ENCODE results near the gene TRMU. TPM values are rescaled to one million over a fixed set of nuclear protein-coding genes. Genes with fewer than 3 reads are reported as not detected.

Gene TRMU
- total and polyA plus RNA-seq, 2 of the 4 experiments (the other 2 are of a cell fraction) = 19.0 to 36.4 TPM

- Histone ChIP-seq H3K4me1 (ENCODE audit: control insufficient read depth, insufficient read depth, low read length) (no peaks in the 10 kb centered on the region), H3K9me3 (ENCODE audit: control insufficient read depth, insufficient read depth, low read length) (no peaks in the 10 kb centered on the region), H4K8ac (ENCODE audit: low read depth in 2 of 2, low read length in 2 of 2) (no peak overlapping the region), H3K4me2 (ENCODE audit: low read depth, low read length) (no peak overlapping the region), H4K20me1 (ENCODE audit: insufficient read depth, low read length) (no peaks in the 10 kb centered on the region), H2BK15ac (ENCODE audit: low read depth, low read length) (no peak overlapping the region), H3K36me3 (ENCODE audit: control insufficient read depth, insufficient read depth, low read length) (no peaks in the 10 kb centered on the region), H3K79me1 (ENCODE audit: low read depth in 1 of 2, low read length in 2 of 2) (no peaks in the 10 kb centered on the region), H2AFZ (replicated peaks; ENCODE audit: low read length, poor library complexity) (no peak overlapping the region), H3K56ac (ENCODE audit: extremely low read depth, insufficient read depth, low read length) (no peak overlapping the region), H3K18ac (ENCODE audit: low read depth, low read length) (no peak overlapping the region), H3K9ac (ENCODE audit: low read depth, low read length) (no peak overlapping the region), H2BK20ac (ENCODE audit: low read depth, low read length) (no peak overlapping the region), H3K4ac (ENCODE audit: low read depth, low read length) (no peak overlapping the region), H3K23ac (ENCODE audit: low read depth, low read length) (no peak overlapping the region), H3K27ac (ENCODE audit: insufficient read depth, low read length) (no peak overlapping the region), H3K14ac (replicated peaks; ENCODE audit: low read depth, low read length) (no peak overlapping the region), H4K91ac (ENCODE audit: insufficient read depth, low read depth, low read length) (no peak overlapping the region), H4K5ac (ENCODE audit: low read depth, low read length) (no peak overlapping the region), H2AK5ac (ENCODE audit: low read depth, low read length) (no peak overlapping the region), H3K27me3 (ENCODE audit: control insufficient read depth, insufficient read depth, low read length) (peaks cover 8% of the 10 kb centered on the region), H3K4me3 (ENCODE audit: insufficient read depth, low read depth, low read length) (no peak overlapping the region), H2BK120ac (ENCODE audit: low read depth, low read length) (no peak overlapping the region), H2BK5ac (ENCODE audit: low read depth, low read length, poor library complexity, severe bottlenecking) (no peak overlapping the region), H3K9me1 (ENCODE audit: insufficient read depth, low read length) (no peaks in the 10 kb centered on the region), H2AK9ac (replicated peaks; ENCODE audit: low read depth, low read length, poor library complexity) (no peak overlapping the region)
- WGBS, 2 experiments (ENCODE audit: extremely low coverage in 2 of 2, insufficient read length in 1 of 2) = no CpG with 5 or more reads among the region's 15 CpGs
- TF ChIP-seq RAD21 (IDR thresholded peaks at IDR 0.05; ENCODE audit: low read length) = no peak
- no peak for TF ChIP-seq CEBPB (IDR thresholded peaks at IDR 0.05; ENCODE audit: low read depth, low read length)
- TF ChIP-seq FOS (IDR thresholded peaks at IDR 0.05; ENCODE audit: low read depth, low read length) = no peak
- TF ChIP-seq BHLHE40 (IDR thresholded peaks at IDR 0.05; ENCODE audit: low read depth, low read length) = no peak
- no peak for TF ChIP-seq POLR2A (IDR thresholded peaks at IDR 0.05; ENCODE audit: low read depth, low read length)
- TF ChIP-seq, protein P1, sequence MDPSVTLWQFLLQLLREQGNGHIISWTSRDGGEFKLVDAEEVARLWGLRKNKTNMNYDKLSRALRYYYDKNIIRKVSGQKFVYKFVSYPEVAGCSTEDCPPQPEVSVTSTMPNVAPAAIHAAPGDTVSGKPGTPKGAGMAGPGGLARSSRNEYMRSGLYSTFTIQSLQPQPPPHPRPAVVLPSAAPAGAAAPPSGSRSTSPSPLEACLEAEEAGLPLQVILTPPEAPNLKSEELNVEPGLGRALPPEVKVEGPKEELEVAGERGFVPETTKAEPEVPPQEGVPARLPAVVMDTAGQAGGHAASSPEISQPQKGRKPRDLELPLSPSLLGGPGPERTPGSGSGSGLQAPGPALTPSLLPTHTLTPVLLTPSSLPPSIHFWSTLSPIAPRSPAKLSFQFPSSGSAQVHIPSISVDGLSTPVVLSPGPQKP (IDR thresholded peaks at IDR 0.05; ENCODE audit: borderline replicate concordance, low read depth, low read length) = no peak
- TF ChIP-seq USF2 (IDR thresholded peaks at IDR 0.05; ENCODE audit: low read depth, low read length) = no peak
- no peak for TF ChIP-seq SMC3 (IDR thresholded peaks at IDR 0.05; ENCODE audit: low read depth, low read length)
- TF ChIP-seq RCOR1 (IDR thresholded peaks at IDR 0.05; ENCODE audit: insufficient replicate concordance, low read length) = no peak
- no peak for TF ChIP-seq RFX5 (IDR thresholded peaks at IDR 0.05; ENCODE audit: low read depth, low read length)
- no peak for TF ChIP-seq CHD1 (IDR thresholded peaks at IDR 0.05; ENCODE audit: low read depth, low read length)
- TF ChIP-seq CTCF (conservative IDR thresholded peaks at IDR 0.05; ENCODE audit: low read depth, low read length) = no peak
- TF ChIP-seq MAFK (IDR thresholded peaks at IDR 0.05; ENCODE audit: low read depth, low read length) = no peak
- no peak for TF ChIP-seq NFE2L2 (IDR thresholded peaks at IDR 0.05; ENCODE audit: low read depth, low read length)
- TF ChIP-seq MXI1 (IDR thresholded peaks at IDR 0.05; ENCODE audit: borderline replicate concordance, low read depth, low read length) = no peak
- no peak for TF ChIP-seq MAZ (IDR thresholded peaks at IDR 0.05; ENCODE audit: borderline replicate concordance, low read depth, low read length)
- dilution Hi-C loops (cut with HindIII; ENCODE audit: low sequenced_read_pairs, unreplicated experiment) (no loop called here), intact Hi-C loops (cut with micrococcal nuclease) (no loop called here), in situ Hi-C loops (cut with MboI; ENCODE audit: low sequenced_read_pairs) (no loop called here)
- ChIA-PET CTCF (no interaction called here), POLR2A (ENCODE audit: unreplicated experiment) (no interaction called here)
- DNase-seq (no peak), ATAC-seq (ENCODE audit: low read depth) (no peak)
- BruUV-seq (replicated peaks) = no TSS peak
Observed at GRCh38 chr22:46406791-46407190, 71.3 kb downstream of the TRMU start.
